ENCODE data around the gene KRTAP4-9.
"Not testable (repeated sequence)": the region's sequence is repeated elsewhere in the genome, so short reads cannot be mapped to it uniquely, and the experiment has no call there.

KRTAP4-9 gene

DNA sequence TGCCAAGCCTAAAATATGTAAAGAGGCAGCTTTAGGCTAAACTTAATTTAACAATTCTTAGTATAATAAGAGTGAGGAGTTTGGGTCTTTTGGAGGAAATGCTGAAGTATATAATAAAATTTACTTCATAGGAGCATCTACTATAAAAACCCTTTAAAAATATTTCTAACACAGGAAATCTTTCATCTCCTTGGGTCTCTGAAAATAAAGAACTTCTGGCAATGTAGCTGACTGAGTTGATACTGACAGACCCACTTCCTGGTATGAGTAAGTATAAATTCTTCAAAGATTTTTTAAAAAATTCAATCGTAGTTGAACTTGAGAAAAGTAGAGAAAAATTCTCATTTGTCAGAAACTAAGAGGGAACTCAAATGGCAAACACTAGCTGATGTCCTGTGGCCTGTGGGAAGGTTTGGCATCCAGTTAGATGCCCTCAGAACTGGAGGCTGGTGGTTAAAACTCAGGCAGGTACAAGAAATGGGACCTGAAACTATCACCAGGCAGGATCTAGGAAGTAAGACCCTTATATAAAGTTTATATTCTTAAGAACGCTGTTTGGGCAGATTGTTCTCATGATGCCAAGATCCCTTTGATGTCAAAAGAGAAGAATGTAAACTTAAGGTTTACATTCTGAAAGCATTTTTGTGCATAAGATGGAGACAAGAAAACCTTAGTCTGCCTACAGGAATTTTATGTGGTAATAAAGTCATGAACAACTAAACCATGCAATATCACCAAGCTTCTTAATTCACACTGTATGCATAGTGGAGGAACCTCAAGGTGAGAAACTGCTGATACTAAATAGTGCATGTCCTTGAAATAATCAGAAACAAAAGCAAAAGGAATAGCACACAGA lies 28.9 kb downstream of the KRTAP4-9 start:
- no peak for DNase-seq

- not testable (repeated sequence) for DNase-seq
Measured at GRCh38 chr17:41139865-41140264, 34.7 kb downstream of the KRTAP4-9 start.

- no peak for DNase-seq
Measured at GRCh38 chr17:41140360-41141131, 35.4 kb downstream of the KRTAP4-9 start, which contains the start of gene KRTAP4-6. KRTAP4-6 (minus strand) TSS chr17:41140544; CDS start chr17:41140487, 57 bp downstream.

GRCh38 chr17:41141361-41141760 lies 36.2 kb downstream of the KRTAP4-9 start:
- DNase-seq = no peak

GRCh38 chr17:41144846-41145245 lies 39.7 kb downstream of the KRTAP4-9 start:
- no peak for DNase-seq

- DNase-seq = no peak
Measured at GRCh38 chr17:41145261-41145660, 40.1 kb downstream of the KRTAP4-9 start.

GRCh38 chr17:41147531-41148204 lies 42.5 kb downstream of the KRTAP4-9 start:
- DNase-seq = no peak

GRCh38 chr17:41148971-41149651 lies 43.9 kb downstream of the KRTAP4-9 start:
- DNase-seq = not testable (repeated sequence)

- DNase-seq = no peak
Measured at GRCh38 chr17:41149652-41149985, 44.4 kb downstream of the KRTAP4-9 start, which contains the start of gene KRTAP4-5. KRTAP4-5 (minus strand) TSS chr17:41149825; CDS start chr17:41149767, 58 bp downstream.

DNA sequence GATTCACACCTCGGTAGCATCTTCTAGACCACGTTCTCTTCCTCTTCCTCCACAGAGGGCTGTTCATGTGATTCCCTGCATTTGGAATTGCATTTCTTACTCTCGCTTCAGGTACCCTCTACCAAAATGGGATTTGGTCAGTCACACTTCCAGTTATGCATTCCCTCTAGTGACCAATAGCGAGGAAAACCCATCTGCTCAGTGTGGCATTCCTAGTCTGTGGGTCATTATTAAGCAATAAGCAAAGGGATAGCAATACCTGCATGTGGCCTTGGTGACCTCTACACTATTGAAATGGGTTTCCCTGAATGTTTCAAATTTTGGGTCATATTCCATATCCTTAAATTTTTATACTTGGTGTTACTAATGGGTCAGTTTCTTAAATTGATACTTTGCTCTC lies 44.8 kb downstream of the KRTAP4-9 start:
- DNase-seq = no peak

DNA sequence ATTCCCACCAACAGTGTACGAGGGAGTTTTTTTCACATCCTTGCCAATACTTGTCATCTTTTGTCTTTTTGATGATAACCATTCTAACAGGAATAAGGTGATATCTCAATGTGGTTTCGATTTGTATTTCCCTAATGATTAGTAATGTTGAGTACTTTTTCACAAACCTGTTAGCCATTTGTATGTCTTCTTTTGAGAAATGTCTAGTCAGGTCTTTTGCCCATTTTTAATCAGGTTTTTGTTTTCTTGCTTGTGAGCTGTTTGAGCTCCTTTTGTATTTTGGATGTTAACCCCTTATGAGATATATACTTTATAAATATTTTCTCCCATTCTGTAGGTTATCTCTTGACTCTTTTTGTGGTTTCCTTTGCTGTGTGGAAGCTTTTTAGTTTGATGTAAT lies 46.3 kb downstream of the KRTAP4-9 start:
- no peak for DNase-seq

GRCh38 chr17:41153856-41154255 lies 48.7 kb downstream of the KRTAP4-9 start:
- no peak for DNase-seq
